Measurements from ENCODE around the gene INSIG1. TPM values are rescaled to one million over a fixed set of nuclear protein-coding genes. Genes with fewer than 3 reads are reported as not detected.

INSIG1 gene
- total RNA-seq, 1 donor from 2014 or later: 302 TPM

DNA sequence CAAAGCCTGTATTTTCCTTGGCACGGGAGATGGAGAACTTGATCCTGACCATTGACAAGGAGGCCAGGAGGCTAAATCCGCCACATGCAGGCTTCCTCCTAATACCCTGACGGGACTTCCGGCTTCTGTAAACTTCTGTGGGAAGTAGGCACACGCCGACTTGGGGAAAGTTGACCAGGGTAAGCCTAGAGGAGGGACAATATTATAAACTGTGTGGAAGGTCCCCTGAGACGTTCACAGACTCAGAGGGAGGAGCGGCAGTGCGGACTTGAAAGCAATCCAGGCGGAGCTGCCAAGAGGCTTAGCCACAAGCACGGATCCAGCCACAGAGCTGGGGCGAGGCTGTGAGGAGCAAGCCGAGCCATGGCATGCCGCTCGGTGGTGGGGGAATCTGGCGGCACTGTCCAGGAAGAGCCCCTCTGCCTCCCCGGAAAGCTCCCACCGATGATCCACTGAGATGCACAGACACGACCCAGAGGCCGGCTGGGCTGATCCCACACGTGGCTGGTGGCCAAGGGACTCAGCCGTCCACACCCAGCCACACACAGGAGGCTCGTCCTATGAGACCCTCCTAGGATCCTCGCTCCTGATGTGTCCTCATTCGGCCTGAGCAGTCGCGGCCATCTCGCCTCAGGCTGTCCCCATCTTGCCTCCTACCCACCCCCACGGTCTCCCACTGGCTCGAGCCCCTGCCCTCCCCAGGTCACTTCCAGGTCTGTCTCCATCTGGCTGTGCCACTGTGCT lies 40.0 kb upstream of the INSIG1 start:
- no peaks in the 10 kb centered on the region for H3K36me3 ChIP-seq (ENCODE audit: control insufficient read depth, insufficient read depth, low read length)
- H3K27me3 ChIP-seq (ENCODE audit: control insufficient read depth, insufficient read depth, low read length): no peaks in the 10 kb centered on the region
- H3K4me3 ChIP-seq (ENCODE audit: low read depth, low read length): no peak overlapping the region
- TF ChIP-seq, protein P1, sequence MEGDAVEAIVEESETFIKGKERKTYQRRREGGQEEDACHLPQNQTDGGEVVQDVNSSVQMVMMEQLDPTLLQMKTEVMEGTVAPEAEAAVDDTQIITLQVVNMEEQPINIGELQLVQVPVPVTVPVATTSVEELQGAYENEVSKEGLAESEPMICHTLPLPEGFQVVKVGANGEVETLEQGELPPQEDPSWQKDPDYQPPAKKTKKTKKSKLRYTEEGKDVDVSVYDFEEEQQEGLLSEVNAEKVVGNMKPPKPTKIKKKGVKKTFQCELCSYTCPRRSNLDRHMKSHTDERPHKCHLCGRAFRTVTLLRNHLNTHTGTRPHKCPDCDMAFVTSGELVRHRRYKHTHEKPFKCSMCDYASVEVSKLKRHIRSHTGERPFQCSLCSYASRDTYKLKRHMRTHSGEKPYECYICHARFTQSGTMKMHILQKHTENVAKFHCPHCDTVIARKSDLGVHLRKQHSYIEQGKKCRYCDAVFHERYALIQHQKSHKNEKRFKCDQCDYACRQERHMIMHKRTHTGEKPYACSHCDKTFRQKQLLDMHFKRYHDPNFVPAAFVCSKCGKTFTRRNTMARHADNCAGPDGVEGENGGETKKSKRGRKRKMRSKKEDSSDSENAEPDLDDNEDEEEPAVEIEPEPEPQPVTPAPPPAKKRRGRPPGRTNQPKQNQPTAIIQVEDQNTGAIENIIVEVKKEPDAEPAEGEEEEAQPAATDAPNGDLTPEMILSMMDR (IDR thresholded peaks at IDR 0.05; ENCODE audit: insufficient read depth, low read length, poor library complexity, severe bottlenecking): no peak
- DNase-seq (ENCODE audit: low read depth): no peak

DNA sequence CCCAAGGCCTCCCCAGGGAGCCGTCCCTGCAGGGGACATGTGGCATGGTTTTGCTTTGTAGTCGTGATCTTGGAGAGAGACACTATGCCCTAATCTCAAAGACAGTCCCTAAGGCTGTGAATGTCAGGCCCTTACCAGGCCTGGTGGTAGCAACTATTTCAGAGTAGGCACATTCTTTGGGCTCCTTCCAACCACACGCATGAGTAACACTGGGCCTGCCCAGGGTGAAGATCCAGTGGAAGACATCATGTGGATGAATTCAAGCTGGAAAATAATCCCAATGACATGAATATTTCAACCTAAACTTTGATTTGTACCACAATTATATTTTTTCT lies 39.5 kb upstream of the INSIG1 start:
- no peaks in the 10 kb centered on the region for H3K36me3 ChIP-seq (ENCODE audit: control insufficient read depth, insufficient read depth, low read length)
- TF ChIP-seq, protein P1 (IDR thresholded peaks at IDR 0.05; ENCODE audit: insufficient read depth, low read length, poor library complexity, severe bottlenecking): no peak
- H3K4me3 ChIP-seq (ENCODE audit: low read depth, low read length): no peak overlapping the region
- DNase-seq (ENCODE audit: low read depth): peak; percentile 53
- no peaks in the 10 kb centered on the region for H3K27me3 ChIP-seq (ENCODE audit: control insufficient read depth, insufficient read depth, low read length)

DNA sequence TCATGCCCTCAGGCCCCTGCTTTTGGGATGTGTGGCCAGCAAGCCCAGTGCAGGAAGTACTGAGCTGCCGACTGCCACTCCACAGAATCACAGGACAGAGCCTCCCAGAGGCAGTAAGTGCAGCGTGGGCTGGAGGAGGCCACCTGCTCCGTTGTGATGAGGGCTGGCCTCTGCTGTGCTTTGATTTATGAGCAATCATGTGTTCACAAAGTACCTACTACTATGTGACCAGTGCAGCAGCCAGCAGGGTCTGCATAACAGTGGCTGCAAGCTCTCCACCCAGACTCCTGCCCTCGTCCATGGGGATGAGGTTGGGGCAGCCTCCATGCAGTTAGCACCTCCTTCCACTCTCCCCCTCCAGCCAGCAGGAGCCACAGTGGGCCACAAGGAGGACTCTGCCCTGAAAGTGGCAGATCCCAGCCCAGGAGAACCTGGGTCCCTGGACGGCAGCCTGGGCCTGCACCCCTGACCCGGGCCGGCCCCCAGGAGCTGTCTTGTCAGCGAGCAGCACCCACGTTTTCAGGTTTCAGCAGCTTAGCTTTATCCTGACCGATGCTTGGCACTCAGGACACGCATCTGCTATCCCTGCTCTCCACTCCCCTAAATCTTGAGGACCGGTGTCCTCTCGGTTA lies 37.7 kb upstream of the INSIG1 start:
- Histone ChIP-seq H3K27me3 (ENCODE audit: control insufficient read depth, insufficient read depth, low read length) (no peaks in the 10 kb centered on the region), H3K36me3 (ENCODE audit: control insufficient read depth, insufficient read depth, low read length) (no peaks in the 10 kb centered on the region), H3K4me3 (ENCODE audit: low read depth, low read length) (no peak overlapping the region)
- TF ChIP-seq, protein P1 (IDR thresholded peaks at IDR 0.05; ENCODE audit: insufficient read depth, low read length, poor library complexity, severe bottlenecking): no peak
- DNase-seq (ENCODE audit: low read depth): no peak

DNA sequence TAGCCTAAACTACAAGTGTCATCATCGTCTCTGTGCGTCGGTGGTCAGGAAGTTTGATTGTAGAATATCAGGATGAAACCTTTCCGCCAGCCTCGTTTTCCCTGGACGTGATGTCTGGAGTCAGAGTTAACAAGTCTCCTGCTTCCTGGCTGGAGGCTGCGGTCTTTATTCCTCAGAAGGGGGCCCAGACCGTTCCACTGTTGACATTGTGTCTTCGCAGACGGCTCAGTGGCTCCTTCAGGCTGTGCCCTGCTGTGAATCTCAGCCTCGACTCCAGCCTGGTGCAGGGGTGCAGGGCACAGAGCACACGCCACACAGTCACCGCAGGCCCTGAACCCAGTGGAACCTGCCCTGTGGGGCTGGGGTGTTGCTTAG lies 37.2 kb upstream of the INSIG1 start:
- no peaks in the 10 kb centered on the region for H3K27me3 ChIP-seq (ENCODE audit: control insufficient read depth, insufficient read depth, low read length)
- no peak overlapping the region for H3K4me3 ChIP-seq (ENCODE audit: low read depth, low read length)
- TF ChIP-seq, protein P1 (IDR thresholded peaks at IDR 0.05; ENCODE audit: insufficient read depth, low read length, poor library complexity, severe bottlenecking): no peak
- DNase-seq (ENCODE audit: low read depth): no peak
- no peaks in the 10 kb centered on the region for H3K36me3 ChIP-seq (ENCODE audit: control insufficient read depth, insufficient read depth, low read length)

DNA sequence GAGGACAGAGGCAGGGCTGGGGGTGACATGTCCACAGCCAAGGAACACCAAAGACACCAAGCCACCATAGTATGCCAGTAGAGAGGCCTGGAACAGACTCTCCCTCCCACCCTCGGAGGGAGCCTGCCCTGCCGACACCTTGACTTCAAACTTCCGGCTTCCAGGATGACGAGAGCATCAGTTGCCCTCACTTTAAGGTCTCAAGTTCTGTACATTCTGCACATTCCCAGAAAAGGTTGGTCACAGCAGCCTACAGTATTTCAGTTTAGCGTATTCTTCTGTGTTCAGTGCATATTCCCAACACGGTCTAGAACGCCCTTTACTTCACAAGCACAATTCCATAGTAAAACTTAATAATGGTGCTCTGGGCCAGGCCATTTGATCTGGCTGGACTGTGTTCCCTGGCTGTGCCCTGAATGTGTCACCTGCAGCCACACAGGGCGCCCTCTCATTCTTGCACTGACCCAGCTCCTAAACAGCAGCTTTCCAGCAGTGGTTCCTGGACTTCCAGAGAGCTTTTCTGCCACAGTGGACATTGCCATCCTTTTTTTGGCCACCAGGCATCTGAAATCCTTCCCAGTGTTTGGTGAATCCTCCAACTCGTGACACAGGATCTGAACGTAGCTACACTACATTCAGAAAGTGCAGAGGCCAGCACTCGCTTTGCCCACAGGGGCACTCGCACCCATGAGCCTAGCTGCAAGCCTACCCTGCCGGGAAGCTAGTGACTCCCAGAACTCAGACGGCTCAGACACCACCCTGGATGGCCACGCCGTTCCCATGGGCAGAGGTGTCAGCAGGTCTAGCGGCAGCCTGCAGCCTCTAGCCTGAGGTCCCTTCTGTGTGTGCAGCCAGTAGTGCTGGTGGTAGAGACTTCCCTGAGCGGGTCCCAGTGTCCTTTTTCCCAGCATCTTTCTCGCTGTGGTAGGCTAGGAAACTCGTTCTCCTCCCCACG lies 36.4 kb upstream of the INSIG1 start:
- no peak for DNase-seq (ENCODE audit: low read depth)
- H3K4me3 ChIP-seq (ENCODE audit: low read depth, low read length): no peak overlapping the region
- TF ChIP-seq, protein P1 (IDR thresholded peaks at IDR 0.05; ENCODE audit: insufficient read depth, low read length, poor library complexity, severe bottlenecking): no peak
- no peaks in the 10 kb centered on the region for H3K27me3 ChIP-seq (ENCODE audit: control insufficient read depth, insufficient read depth, low read length)
- no peaks in the 10 kb centered on the region for H3K36me3 ChIP-seq (ENCODE audit: control insufficient read depth, insufficient read depth, low read length)
